IPS-18c (cell line): ENCODE data around the gene MACROD2.

Experiments
- H3K4me3 ChIP-seq: 2 replicates; pipeline ENCODE4 v1.7.0; 2013; ENCODE audit warnings: low read depth, mild to moderate bottlenecking, low read length, moderate library complexity; ENCODE audit not compliant: insufficient read depth
- H3K9me3 ChIP-seq: one replicate; pipeline ENCODE4 v1.6.1; 2013; ENCODE audit warnings: mild to moderate bottlenecking, low read length, moderate library complexity; ENCODE audit not compliant: control insufficient read depth, insufficient read depth

Gene MACROD2

GRCh38 chr20:15220778-15221565 lies 1225.7 kb downstream of the MACROD2 start:
- no peak overlapping the region for H3K4me3 ChIP-seq
- H3K9me3 ChIP-seq = no peaks in the 10 kb centered on the region

- Histone ChIP-seq H3K4me3 (no peak overlapping the region), H3K9me3 (no peaks in the 10 kb centered on the region)
Measured at GRCh38 chr20:15222502-15223330, 1227.4 kb downstream of the MACROD2 start.

- no peaks in the 10 kb centered on the region for H3K9me3 ChIP-seq
- no peak overlapping the region for H3K4me3 ChIP-seq
Measured at GRCh38 chr20:15224199-15224598, 1228.9 kb downstream of the MACROD2 start.

GRCh38 chr20:15227102-15227501 lies 1231.8 kb downstream of the MACROD2 start:
- no peak overlapping the region for H3K4me3 ChIP-seq

GRCh38 chr20:15232243-15232642 lies 1236.9 kb downstream of the MACROD2 start:
- Histone ChIP-seq H3K9me3 (no peaks in the 10 kb centered on the region), H3K4me3 (no peak overlapping the region)

More at GRCh38 chr20:15227102-15227501, 1231.8 kb downstream of the MACROD2 start:
- no peaks in the 10 kb centered on the region for H3K9me3 ChIP-seq

GRCh38 chr20:15235471-15236198 lies 1240.3 kb downstream of the MACROD2 start:
- Histone ChIP-seq H3K9me3 (no peaks in the 10 kb centered on the region), H3K4me3 (no peak overlapping the region)

GRCh38 chr20:15236812-15237211 lies 1241.5 kb downstream of the MACROD2 start:
- Histone ChIP-seq H3K4me3 (no peak overlapping the region), H3K9me3 (no peaks in the 10 kb centered on the region)

- Histone ChIP-seq H3K9me3 (no peaks in the 10 kb centered on the region), H3K4me3 (no peak overlapping the region)
Measured at GRCh38 chr20:15239542-15240206, 1244.4 kb downstream of the MACROD2 start.

GRCh38 chr20:15240801-15241200 lies 1245.5 kb downstream of the MACROD2 start:
- Histone ChIP-seq H3K9me3 (no peaks in the 10 kb centered on the region), H3K4me3 (no peak overlapping the region)

- Histone ChIP-seq H3K4me3 (no peak overlapping the region), H3K9me3 (no peaks in the 10 kb centered on the region)
Measured at GRCh38 chr20:15241681-15242080, 1246.4 kb downstream of the MACROD2 start.

- no peaks in the 10 kb centered on the region for H3K9me3 ChIP-seq
- no peak overlapping the region for H3K4me3 ChIP-seq
Measured at GRCh38 chr20:15242773-15243172, 1247.5 kb downstream of the MACROD2 start.

- Histone ChIP-seq H3K4me3 (no peak overlapping the region), H3K9me3 (no peaks in the 10 kb centered on the region)
Measured at GRCh38 chr20:15245896-15246295, 1250.6 kb downstream of the MACROD2 start.

GRCh38 chr20:15248618-15249395 lies 1253.5 kb downstream of the MACROD2 start:
- no peaks in the 10 kb centered on the region for H3K9me3 ChIP-seq

GRCh38 chr20:15251171-15251570 lies 1255.9 kb downstream of the MACROD2 start:
- no peaks in the 10 kb centered on the region for H3K9me3 ChIP-seq
- no peak overlapping the region for H3K4me3 ChIP-seq

More at GRCh38 chr20:15248618-15249395, 1253.5 kb downstream of the MACROD2 start:
- no peak overlapping the region for H3K4me3 ChIP-seq

GRCh38 chr20:15252304-15252703 lies 1257.0 kb downstream of the MACROD2 start:
- H3K4me3 ChIP-seq = no peak overlapping the region
- no peaks in the 10 kb centered on the region for H3K9me3 ChIP-seq

- Histone ChIP-seq H3K9me3 (no peaks in the 10 kb centered on the region), H3K4me3 (no peak overlapping the region)
Measured at GRCh38 chr20:15253431-15253830, 1258.1 kb downstream of the MACROD2 start.
